Endothelial cell of umbilical vein (primary cell): Measurements from ENCODE around the gene MUC4. TPM values are rescaled to one million over a fixed set of nuclear protein-coding genes. Genes with fewer than 3 reads are reported as not detected.
"Not testable (repeated sequence)": the region's sequence is repeated elsewhere in the genome, so short reads cannot be mapped to it uniquely, and the experiment has no call there.

Experiments
- BruUV-seq: library from RNA; stranded (reverse); fragments of 400-500 nt; replicated peaks from 2 replicates; lab custom pipeline; 2021; lab: Mats Ljungman, UMichigan
- CTCF ChIA-PET: fragments of 300-600, 350-600 bp; sonication (Branson Sonifier 250); formaldehyde crosslinking; loops from one replicate; lab custom pipeline; 2021; ENCODE audit warnings: antibody characterized with exemption, inconsistent platforms; lab: Charles Lee
- POLR2A ChIA-PET: fragments of 300-600, 350-600 bp; sonication (Branson Sonifier 250); formaldehyde crosslinking; loops from one replicate; lab custom pipeline; 2021; ENCODE audit warnings: antibody characterized with exemption, inconsistent platforms; lab: Charles Lee
- DNase-seq: peaks from one replicate; pipeline ENCODE4 v3.0.0-alpha.2; 2011; ENCODE audit warnings: low read depth, low spot score
- FAIRE-seq: peaks from 2 replicates; lab custom pipeline; 2011; peaks lifted over from hg19 to GRCh38; lab: Jason Lieb, UNC
- H2AFZ ChIP-seq: 2 replicates; pipeline ENCODE4 v1.6.0; 2012; ENCODE audit warnings: low read depth, low read length, control low read depth, inconsistent platforms
- H3K27ac ChIP-seq: 2 replicates; pipeline ENCODE4 v1.5.1; 2011; ENCODE audit warnings: low read depth, mild to moderate bottlenecking, control low read depth, low read length, moderate library complexity; ENCODE audit not compliant: insufficient read depth
- H3K27me3 ChIP-seq, 2 experiments: 2 replicates each; pipeline versions ENCODE4 v1.6.0 to v1.6.1; 2011; ENCODE audit warnings: low read length in 2 of 2, mixed read lengths in 1 of 2; ENCODE audit not compliant: control insufficient read depth in 2 of 2, insufficient read depth in 2 of 2
- H3K36me3 ChIP-seq, 2 experiments: 2 replicates in 1 of 2; 3 replicates in 1 of 2; pipeline ENCODE4 v1.5.1; 2011; ENCODE audit warnings: low read length in 2 of 2, mild to moderate bottlenecking in 1 of 2, moderate library complexity in 1 of 2; ENCODE audit not compliant: control insufficient read depth in 2 of 2, insufficient read depth in 2 of 2; ENCODE audit errors: extremely low read depth in 1 of 2
- H3K4me1 ChIP-seq: 3 replicates; pipeline ENCODE4 v1.5.1; 2011; ENCODE audit warnings: mild to moderate bottlenecking, low read length; ENCODE audit not compliant: control insufficient read depth, insufficient read depth; ENCODE audit errors: extremely low read depth
- H3K4me2 ChIP-seq: 2 replicates; pipeline ENCODE4 v1.6.1; 2011; ENCODE audit warnings: low read length, control low read depth, mixed read lengths; ENCODE audit not compliant: insufficient read depth
- H3K4me3 ChIP-seq, 3 experiments: fragments of 200-600 bp in 1 of 3; sonication (generic), shearing (Covaris generic) in 1 of 3; replicated peaks in 1 of 3; 2 replicates each; pipeline ENCODE4 v1.5.1; 2011 to 2016; ENCODE audit warnings: control low read depth in 3 of 3, low read length in 3 of 3, mild to moderate bottlenecking in 2 of 3, inconsistent platforms in 1 of 3, low read depth in 1 of 3, moderate library complexity in 1 of 3; ENCODE audit not compliant: insufficient read depth in 1 of 3
- H3K79me2 ChIP-seq: 2 replicates; pipeline ENCODE4 v1.6.0; 2012; ENCODE audit warnings: low read length, inconsistent platforms; ENCODE audit not compliant: control insufficient read depth, insufficient read depth
- H3K9ac ChIP-seq: replicated peaks from 2 replicates; pipeline ENCODE3; 2011; ENCODE audit warnings: low read length, control low read depth; ENCODE audit not compliant: insufficient read depth; ENCODE audit errors: extremely low read depth
- H3K9me1 ChIP-seq: replicated peaks from 3 replicates; pipeline ENCODE4 v1.6.0; 2011; ENCODE audit warnings: mild to moderate bottlenecking, low read length; ENCODE audit not compliant: control insufficient read depth, insufficient read depth; ENCODE audit errors: extremely low read depth
- H3K9me3 ChIP-seq: replicated peaks from 2 replicates; pipeline ENCODE4 v1.5.1; 2012; ENCODE audit warnings: low read length, inconsistent platforms; ENCODE audit not compliant: control insufficient read depth, insufficient read depth
- H4K20me1 ChIP-seq: replicated peaks from 2 replicates; pipeline ENCODE3; 2011; ENCODE audit warnings: mild to moderate bottlenecking, low read length; ENCODE audit not compliant: control insufficient read depth, insufficient read depth; ENCODE audit errors: extremely low read depth
- CTCF ChIP-seq, 2 donors: IDR thresholded peaks; 1 replicate in 1 of 2; 2 replicates in 1 of 2; pipeline ENCODE4 v1.5.1; 2011; ENCODE audit warnings: low read length in 2 of 2, mild to moderate bottlenecking in 2 of 2, moderate library complexity in 2 of 2, control low read depth in 1 of 2, inconsistent platforms in 1 of 2, low read depth in 1 of 2; ENCODE audit not compliant: insufficient read depth in 1 of 2; ENCODE audit errors: extremely low read depth in 1 of 2
- EZH2 ChIP-seq: IDR thresholded peaks from 2 replicates; pipeline ENCODE4 v1.6.1; 2012; ENCODE audit warnings: borderline replicate concordance, low read depth, mild to moderate bottlenecking, moderate library complexity, low read length, inconsistent platforms; ENCODE audit not compliant: severe bottlenecking
- FOS ChIP-seq: IDR thresholded peaks from 2 replicates; pipeline ENCODE4 v1.6.1; 2011; ENCODE audit warnings: mild to moderate bottlenecking, low read length, moderate library complexity, borderline replicate concordance; ENCODE audit not compliant: insufficient read depth
- GATA2 ChIP-seq: IDR thresholded peaks from 2 replicates; pipeline ENCODE4 v1.7.0; 2011; ENCODE audit warnings: low read depth, mild to moderate bottlenecking, moderate library complexity, mixed read lengths, low read length; ENCODE audit not compliant: insufficient read length, insufficient read depth
- JUN ChIP-seq: IDR thresholded peaks from 2 replicates; pipeline ENCODE4 v1.6.1; 2011; ENCODE audit warnings: borderline replicate concordance, low read depth; ENCODE audit not compliant: insufficient read length, insufficient read depth
- MAX ChIP-seq: IDR thresholded peaks from 2 replicates; pipeline ENCODE4 v1.6.1; 2011; ENCODE audit not compliant: insufficient read depth, insufficient read length
- MYC ChIP-seq: IDR thresholded peaks from one replicate; pipeline ENCODE4 v1.6.1; 2011; ENCODE audit warnings: mild to moderate bottlenecking, low read depth, low read length
- POLR2A ChIP-seq: IDR thresholded peaks from 2 replicates; pipeline ENCODE4 v1.6.1; 2012; ENCODE audit warnings: low read depth, mild to moderate bottlenecking, control low read depth, low read length
- POLR2AphosphoS5 ChIP-seq: IDR thresholded peaks from 2 replicates; pipeline ENCODE4 v1.6.1; 2012; ENCODE audit warnings: low read depth, mild to moderate bottlenecking, control low read depth, low read length, moderate library complexity; ENCODE audit not compliant: insufficient read depth
- dilution Hi-C: fragments of 300-500 bp; cut with MboI; formaldehyde crosslinking; loops from one replicate; pipeline ENCODE4 v1.15.0; 2019; ENCODE audit warnings: low sequenced_read_pairs; ENCODE audit not compliant: extremely low pct_ligation_motif_present
- intact Hi-C: fragments of 100-400 bp; cut with micrococcal nuclease; formaldehyde crosslinking; loops from one replicate; pipeline ENCODE4 v1.10.0; 2022
- polyA plus RNA-seq, 4 experiments: library from polyadenylated mRNA; depleted of rRNA in 3 of 4; stranded (reverse) in 3 of 4; unstranded in 1 of 4; fragments of >200 nt; gene quantifications; 2 replicates each; pipeline versions ENCODE4 v1.2.1 to v1.2.3, GENCODE V29; 2011 to 2012; ENCODE audit warnings: missing spikeins in 1 of 4
- total RNA-seq: library from RNA; stranded (reverse); gene quantifications from 2 replicates; pipeline ENCODE4 v1.2.3, GENCODE V29; 2021

MUC4 gene
- total and polyA plus RNA-seq, 2 donors (not counting 3 experiments of a cell fraction or from before 2014, with no cell fraction given) = 0.04 TPM; not detected in 1

GRCh38 chr3:195825191-195825588 is 13.5 kb upstream of the MUC4 start:
- CTCF ChIA-PET = no interaction called here
- POLR2A ChIA-PET = no interaction called here
- Histone ChIP-seq H2AFZ (no peak overlapping the region), H3K4me1 (no peaks in the 10 kb centered on the region), H3K4me2 (no peak overlapping the region), H3K9ac (no peak overlapping the region), H3K36me3 (no peaks in the 10 kb centered on the region), H4K20me1 (no peaks in the 10 kb centered on the region), H3K79me2 (no peaks in the 10 kb centered on the region), H3K4me3 (no peak overlapping the region), H3K9me3 (no peaks in the 10 kb centered on the region), H3K27ac (no peak overlapping the region), H3K27me3 (peaks cover 0 to 3% of the 10 kb centered on the region in 2 experiments), H3K9me1 (no peaks in the 10 kb centered on the region)
- FAIRE-seq (no peak), DNase-seq (no peak)
- no TSS peak for BruUV-seq
- dilution Hi-C loops (no loop called here), intact Hi-C loops (no loop called here)
- TF ChIP-seq CTCF (IDR thresholded peaks at IDR 0.05; ENCODE audit: extremely low read depth in 1 of 2, insufficient read depth in 1 of 2, low read depth in 1 of 2, low read length in 2 of 2) = no peak
- no peak for TF ChIP-seq MAX
- TF ChIP-seq JUN = no peak
- TF ChIP-seq POLR2A = no peak
- no peak for TF ChIP-seq POLR2AphosphoS5
- no peak for TF ChIP-seq EZH2
- TF ChIP-seq FOS = no peak
- TF ChIP-seq MYC = no peak
- TF ChIP-seq GATA2 = no peak

GRCh38 chr3:195824425-195825190 is 12.9 kb upstream of the MUC4 start:
- H3K9ac ChIP-seq, H3K4me1 ChIP-seq, H3K4me2 ChIP-seq, H4K20me1 ChIP-seq, H3K9me3 ChIP-seq, H2AFZ ChIP-seq, FAIRE-seq, H3K27me3 ChIP-seq, BruUV-seq, CTCF ChIA-PET, H3K36me3 ChIP-seq, POLR2A ChIA-PET, dilution Hi-C loops, H3K27ac ChIP-seq, H3K4me3 ChIP-seq, DNase-seq, intact Hi-C loops, H3K79me2 ChIP-seq, H3K9me1 ChIP-seq: not testable (repeated sequence)
